Epithelial cell of esophagus (primary cell): Measurements from ENCODE around the gene SCFD2.

Experiments used
- DNase-seq: peaks from one replicate; pipeline ENCODE4 v3.0.0; 2010; ENCODE audit warnings: low read depth
- H3K4me3 ChIP-seq: 2 replicates; pipeline ENCODE4 v1.5.1; 2011; ENCODE audit warnings: mild to moderate bottlenecking, low read length, control low read depth
- TF ChIP-seq, protein P1 (sequence below): IDR thresholded peaks from 2 replicates; pipeline ENCODE4 v1.5.1; 2011; ENCODE audit warnings: low read depth, mild to moderate bottlenecking, low read length, control low read depth, inconsistent platforms; ENCODE audit not compliant: insufficient read depth; ENCODE audit errors: missing control alignments

SCFD2 gene

DNA sequence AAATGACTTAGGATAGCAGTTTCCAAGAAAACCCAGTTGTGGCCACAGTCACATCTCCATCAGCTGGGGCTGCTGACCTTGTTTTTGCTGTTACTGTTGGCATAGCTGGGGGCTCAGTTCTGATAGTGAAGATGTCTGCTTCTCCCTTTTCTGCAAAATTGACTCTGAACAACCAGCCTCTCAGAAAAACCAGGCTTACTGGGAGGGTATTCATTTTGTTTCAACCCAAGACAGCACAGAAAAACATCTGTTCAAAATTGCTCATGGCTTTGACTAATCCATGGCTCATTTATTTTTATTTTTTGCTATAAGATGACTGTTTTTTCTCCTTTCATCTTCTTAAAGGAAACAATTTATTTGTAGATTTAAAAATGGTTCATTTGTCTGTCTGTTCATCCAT lies 450.7 kb downstream of the SCFD2 start:
- TF ChIP-seq, protein P1, sequence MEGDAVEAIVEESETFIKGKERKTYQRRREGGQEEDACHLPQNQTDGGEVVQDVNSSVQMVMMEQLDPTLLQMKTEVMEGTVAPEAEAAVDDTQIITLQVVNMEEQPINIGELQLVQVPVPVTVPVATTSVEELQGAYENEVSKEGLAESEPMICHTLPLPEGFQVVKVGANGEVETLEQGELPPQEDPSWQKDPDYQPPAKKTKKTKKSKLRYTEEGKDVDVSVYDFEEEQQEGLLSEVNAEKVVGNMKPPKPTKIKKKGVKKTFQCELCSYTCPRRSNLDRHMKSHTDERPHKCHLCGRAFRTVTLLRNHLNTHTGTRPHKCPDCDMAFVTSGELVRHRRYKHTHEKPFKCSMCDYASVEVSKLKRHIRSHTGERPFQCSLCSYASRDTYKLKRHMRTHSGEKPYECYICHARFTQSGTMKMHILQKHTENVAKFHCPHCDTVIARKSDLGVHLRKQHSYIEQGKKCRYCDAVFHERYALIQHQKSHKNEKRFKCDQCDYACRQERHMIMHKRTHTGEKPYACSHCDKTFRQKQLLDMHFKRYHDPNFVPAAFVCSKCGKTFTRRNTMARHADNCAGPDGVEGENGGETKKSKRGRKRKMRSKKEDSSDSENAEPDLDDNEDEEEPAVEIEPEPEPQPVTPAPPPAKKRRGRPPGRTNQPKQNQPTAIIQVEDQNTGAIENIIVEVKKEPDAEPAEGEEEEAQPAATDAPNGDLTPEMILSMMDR = no peak
- DNase-seq = no peak
- no peak overlapping the region for H3K4me3 ChIP-seq

DNA sequence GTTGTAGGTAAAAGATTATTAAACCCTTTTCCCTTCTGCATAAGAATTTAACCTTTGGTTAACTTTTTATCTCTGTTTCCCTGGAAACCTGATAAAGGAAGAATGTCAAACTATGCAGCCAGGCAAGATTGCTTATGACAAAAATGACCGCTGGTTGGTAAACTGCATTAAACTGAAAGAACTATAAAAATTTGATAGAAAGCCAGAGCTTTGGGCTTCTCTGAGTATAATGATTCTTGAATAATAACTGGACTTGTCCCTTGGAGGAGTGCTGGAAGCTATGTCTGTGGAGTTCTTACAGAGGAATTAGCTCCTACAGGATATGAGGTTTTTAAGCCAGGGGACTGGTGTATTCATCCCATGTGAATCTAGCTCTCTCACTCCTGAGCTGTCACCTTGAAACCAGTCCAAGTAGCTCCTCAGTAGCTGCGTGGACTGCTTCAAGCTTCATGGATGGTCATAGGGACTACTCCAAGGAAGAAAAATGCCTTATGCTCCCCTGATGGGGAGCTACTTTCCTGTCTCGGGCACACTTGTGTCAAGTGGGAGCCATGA lies 451.7 kb downstream of the SCFD2 start:
- DNase-seq = peak; percentile 7
- TF ChIP-seq, protein P1 = no peak
- H3K4me3 ChIP-seq = no peak overlapping the region

DNA sequence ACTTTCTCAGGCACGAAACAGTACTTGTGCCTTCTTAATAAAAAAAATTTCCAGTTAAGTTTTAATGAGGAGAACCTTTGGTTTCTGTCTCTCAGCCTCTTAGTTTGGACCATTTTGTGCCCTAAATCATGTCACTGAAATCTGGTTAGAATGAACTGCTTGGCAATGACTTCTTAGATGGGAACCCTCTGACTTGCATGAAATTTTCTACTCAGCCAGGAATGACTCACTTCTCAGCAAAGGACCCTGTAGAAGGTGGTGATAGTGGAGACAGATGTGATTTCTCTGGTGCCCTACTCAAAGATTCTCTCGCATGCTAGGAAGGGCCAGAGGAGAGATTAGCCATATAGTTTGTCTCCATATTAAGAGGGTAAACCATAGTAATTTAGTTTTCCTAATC lies 453.3 kb downstream of the SCFD2 start:
- no peak for DNase-seq
- no peak overlapping the region for H3K4me3 ChIP-seq
- TF ChIP-seq, protein P1 = no peak

DNA sequence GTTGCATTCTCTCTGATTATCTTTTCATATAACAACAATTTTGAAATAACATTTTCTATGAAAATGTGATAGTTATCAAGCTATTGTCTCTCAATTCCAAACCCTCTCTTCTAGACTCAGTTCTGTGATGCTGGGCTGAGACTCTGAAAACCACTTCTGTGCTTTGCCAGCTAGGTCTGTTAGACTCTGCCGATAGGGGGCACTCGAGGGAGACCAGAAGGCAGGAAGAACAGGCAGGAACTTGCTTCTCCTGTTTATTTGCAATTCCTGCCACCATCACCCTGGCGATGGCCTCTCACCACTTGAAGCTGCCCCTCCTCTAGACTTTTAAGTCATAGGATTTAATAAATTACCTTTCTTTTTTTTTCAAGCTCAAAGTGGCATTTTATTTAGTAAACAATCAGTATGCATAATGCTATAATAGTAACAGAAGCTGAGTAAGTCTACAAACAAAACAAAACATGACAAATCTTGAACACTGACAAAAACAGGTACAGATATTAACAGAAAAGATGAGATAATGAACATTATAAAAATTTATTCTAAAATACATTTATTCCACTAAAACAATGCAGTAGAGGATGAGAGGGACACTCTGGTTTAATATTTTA lies 454.1 kb downstream of the SCFD2 start:
- no peak overlapping the region for H3K4me3 ChIP-seq
- peak; percentile 86 for DNase-seq
- TF ChIP-seq, protein P1 = peak; percentile 96

DNA sequence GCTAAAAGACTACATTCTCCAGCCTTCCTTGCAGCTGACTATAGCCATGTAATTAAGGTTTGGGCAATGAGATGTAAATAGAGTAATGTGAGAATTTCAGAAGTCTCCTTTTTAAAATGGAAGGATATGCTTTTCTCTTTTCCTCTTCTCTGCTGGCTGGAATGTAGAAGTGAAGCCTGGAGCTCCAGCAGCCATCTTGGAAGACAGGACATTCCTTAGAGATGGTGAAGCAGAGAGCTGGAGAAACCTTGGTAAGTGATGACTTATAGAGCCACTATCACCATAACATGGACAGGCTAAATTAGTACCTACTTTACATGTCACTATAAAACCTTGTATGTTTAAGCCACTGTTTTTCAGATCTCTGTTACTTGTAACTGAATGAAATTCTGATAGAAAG lies 455.7 kb downstream of the SCFD2 start:
- TF ChIP-seq, protein P1 = no peak
- no peak overlapping the region for H3K4me3 ChIP-seq
- DNase-seq = no peak

DNA sequence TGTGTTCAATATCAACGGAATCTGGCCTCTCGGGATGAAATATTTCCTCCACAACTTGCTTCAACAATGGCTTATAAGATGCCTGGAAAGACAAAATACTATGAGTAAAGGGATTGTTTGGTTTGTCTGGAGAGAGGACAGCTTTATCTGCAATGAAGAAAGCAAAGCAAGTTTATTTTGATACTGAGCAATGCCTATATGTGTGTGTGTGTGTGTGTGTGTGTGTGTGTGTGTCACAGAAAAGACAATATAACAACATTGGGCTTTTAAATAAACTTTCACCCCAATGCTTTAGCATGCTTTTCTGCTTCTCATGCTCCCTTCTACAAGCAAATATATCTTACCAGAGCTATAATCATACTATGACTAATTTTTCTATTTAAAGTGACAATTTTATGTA lies 458.4 kb downstream of the SCFD2 start:
- TF ChIP-seq, protein P1 = no peak
- H3K4me3 ChIP-seq = no peak overlapping the region
- DNase-seq = no peak

DNA sequence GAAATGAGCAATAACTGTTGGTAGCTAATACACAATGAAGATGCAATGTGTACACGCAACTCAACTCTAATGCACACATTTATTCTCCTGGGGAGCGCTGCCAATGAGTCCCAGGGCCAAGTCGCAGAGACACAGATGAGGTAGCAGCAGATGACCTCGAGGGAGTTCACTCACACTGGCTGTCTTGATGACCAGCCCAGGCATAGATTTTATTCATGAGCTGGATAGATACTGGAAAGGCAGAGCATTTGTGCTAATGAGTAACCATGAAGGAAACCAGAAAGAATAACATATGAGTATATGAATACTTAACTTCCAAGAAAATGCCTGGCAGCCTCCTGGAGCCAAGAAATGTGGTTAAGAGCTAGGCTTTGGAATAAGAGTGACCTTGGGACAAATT lies 461.4 kb downstream of the SCFD2 start:
- no peak overlapping the region for H3K4me3 ChIP-seq
- no peak for DNase-seq
- TF ChIP-seq, protein P1 = no peak
